Measurements from ENCODE around the gene SPPL2B. TPM values are rescaled to one million over a fixed set of nuclear protein-coding genes. Genes with fewer than 3 reads are reported as not detected.

Gene SPPL2B
- polyA plus RNA-seq, 1 donor from 2014 or later: 68.7 TPM

GRCh38 chr19:2357279-2358206 lies 29.1 kb downstream of the SPPL2B start:
- no peak overlapping the region for H2AFZ ChIP-seq (ENCODE audit: low read depth, low read length)
- no peak overlapping the region for H3K4me2 ChIP-seq (ENCODE audit: low read length)
- H3K27ac ChIP-seq (ENCODE audit: low read length): no peak overlapping the region
- no peaks in the 10 kb centered on the region for H3K9me3 ChIP-seq (ENCODE audit: low read length)
- TF ChIP-seq REST (IDR thresholded peaks at IDR 0.05; ENCODE audit: borderline replicate concordance): no peak
- TF ChIP-seq SMC3 (conservative IDR thresholded peaks at IDR 0.05; ENCODE audit: poor library complexity): no peak
- no peak for TF ChIP-seq EZH2 (IDR thresholded peaks at IDR 0.05; ENCODE audit: borderline replicate concordance, insufficient read depth, low read length, poor library complexity, severe bottlenecking)
- TF ChIP-seq EP300 (conservative IDR thresholded peaks at IDR 0.05; ENCODE audit: poor library complexity, severe bottlenecking): no peak
- no peak for TF ChIP-seq TAF1 (IDR thresholded peaks at IDR 0.05; ENCODE audit: low read depth)
- no peak for TF ChIP-seq RAD21 (conservative IDR thresholded peaks at IDR 0.05)
- TF ChIP-seq MXI1 (conservative IDR thresholded peaks at IDR 0.05; ENCODE audit: poor library complexity, severe bottlenecking): no peak
- no peak for TF ChIP-seq POLR2AphosphoS5 (IDR thresholded peaks at IDR 0.05)
- TF ChIP-seq CTCF (IDR thresholded peaks at IDR 0.05; ENCODE audit: poor library complexity, severe bottlenecking): no peak
- H3K9me2 ChIP-seq (ENCODE audit: insufficient read depth, low read length): no peaks in the 10 kb centered on the region
- no peaks in the 10 kb centered on the region for H4K20me1 ChIP-seq (ENCODE audit: insufficient read depth)
- H3F3A ChIP-seq (ENCODE audit: insufficient read depth, low read length, poor library complexity, severe bottlenecking): no peaks in the 10 kb centered on the region
- H3K4me3 ChIP-seq (ENCODE audit: low read length): no peak overlapping the region
- H3K27me3 ChIP-seq (ENCODE audit: insufficient read depth, low read depth, low read length): no peaks in the 10 kb centered on the region
- H3K9ac ChIP-seq (ENCODE audit: low read length): no peak overlapping the region
- no peaks in the 10 kb centered on the region for H3K79me2 ChIP-seq (replicated peaks; ENCODE audit: insufficient read depth, low read length)
- no peaks in the 10 kb centered on the region for H3K36me3 ChIP-seq (ENCODE audit: insufficient read depth, low read length)

- no peaks in the 10 kb centered on the region for H3K27me3 ChIP-seq (ENCODE audit: insufficient read depth, low read depth, low read length)
- H2AFZ ChIP-seq (ENCODE audit: low read depth, low read length): no peak overlapping the region
- no peak overlapping the region for H3K9ac ChIP-seq (ENCODE audit: low read length)
- H3F3A ChIP-seq (ENCODE audit: insufficient read depth, low read length, poor library complexity, severe bottlenecking): no peaks in the 10 kb centered on the region
- no peak overlapping the region for H3K27ac ChIP-seq (ENCODE audit: low read length)
- no peaks in the 10 kb centered on the region for H3K79me2 ChIP-seq (replicated peaks; ENCODE audit: insufficient read depth, low read length)
- no peak overlapping the region for H3K4me2 ChIP-seq (ENCODE audit: low read length)
- no peaks in the 10 kb centered on the region for H3K36me3 ChIP-seq (ENCODE audit: insufficient read depth, low read length)
- no peaks in the 10 kb centered on the region for H3K9me2 ChIP-seq (ENCODE audit: insufficient read depth, low read length)
- no peaks in the 10 kb centered on the region for H4K20me1 ChIP-seq (ENCODE audit: insufficient read depth)
- H3K4me3 ChIP-seq (ENCODE audit: low read length): no peak overlapping the region
- TF ChIP-seq TAF1 (IDR thresholded peaks at IDR 0.05; ENCODE audit: low read depth) (no peak), RAD21 (conservative IDR thresholded peaks at IDR 0.05) (no peak), EP300 (conservative IDR thresholded peaks at IDR 0.05; ENCODE audit: poor library complexity, severe bottlenecking) (no peak), EZH2 (IDR thresholded peaks at IDR 0.05; ENCODE audit: borderline replicate concordance, insufficient read depth, low read length, poor library complexity, severe bottlenecking) (no peak), CTCF (IDR thresholded peaks at IDR 0.05; ENCODE audit: poor library complexity, severe bottlenecking) (no peak), POLR2AphosphoS5 (IDR thresholded peaks at IDR 0.05) (no peak), REST (IDR thresholded peaks at IDR 0.05; ENCODE audit: borderline replicate concordance) (no peak), MXI1 (conservative IDR thresholded peaks at IDR 0.05; ENCODE audit: poor library complexity, severe bottlenecking) (no peak), SMC3 (conservative IDR thresholded peaks at IDR 0.05; ENCODE audit: poor library complexity) (no peak)
- H3K9me3 ChIP-seq (ENCODE audit: low read length): no peaks in the 10 kb centered on the region
These were observed 30.2 kb downstream of the SPPL2B start for GRCh38 chr19:2358548-2359173.
